ENCODE data around the gene DDN.

- TF ChIP-seq SIN3A (IDR thresholded peaks at IDR 0.05; ENCODE audit: borderline replicate concordance, low read depth, low read length) (no peak), CTCF (IDR thresholded peaks at IDR 0.05) (no peak), YY1 (IDR thresholded peaks at IDR 0.05; ENCODE audit: low read depth) (no peak), TCF12 (IDR thresholded peaks at IDR 0.05) (no peak), EZH2phosphoT487 (IDR thresholded peaks at IDR 0.05; ENCODE audit: borderline replicate concordance, low read depth) (no peak), RAD21 (IDR thresholded peaks at IDR 0.05; ENCODE audit: low read length) (no peak), MAX (IDR thresholded peaks at IDR 0.05; ENCODE audit: low read depth) (no peak), TAF1 (IDR thresholded peaks at IDR 0.05; ENCODE audit: borderline replicate concordance, low read depth, low read length) (no peak), GATA2 (CRISPR knock-in tag; IDR thresholded peaks at IDR 0.05) (no peak), POLR2AphosphoS5 (IDR thresholded peaks at IDR 0.05; ENCODE audit: low read depth, low read length) (no peak)
- TF ChIP-seq, protein P1, sequence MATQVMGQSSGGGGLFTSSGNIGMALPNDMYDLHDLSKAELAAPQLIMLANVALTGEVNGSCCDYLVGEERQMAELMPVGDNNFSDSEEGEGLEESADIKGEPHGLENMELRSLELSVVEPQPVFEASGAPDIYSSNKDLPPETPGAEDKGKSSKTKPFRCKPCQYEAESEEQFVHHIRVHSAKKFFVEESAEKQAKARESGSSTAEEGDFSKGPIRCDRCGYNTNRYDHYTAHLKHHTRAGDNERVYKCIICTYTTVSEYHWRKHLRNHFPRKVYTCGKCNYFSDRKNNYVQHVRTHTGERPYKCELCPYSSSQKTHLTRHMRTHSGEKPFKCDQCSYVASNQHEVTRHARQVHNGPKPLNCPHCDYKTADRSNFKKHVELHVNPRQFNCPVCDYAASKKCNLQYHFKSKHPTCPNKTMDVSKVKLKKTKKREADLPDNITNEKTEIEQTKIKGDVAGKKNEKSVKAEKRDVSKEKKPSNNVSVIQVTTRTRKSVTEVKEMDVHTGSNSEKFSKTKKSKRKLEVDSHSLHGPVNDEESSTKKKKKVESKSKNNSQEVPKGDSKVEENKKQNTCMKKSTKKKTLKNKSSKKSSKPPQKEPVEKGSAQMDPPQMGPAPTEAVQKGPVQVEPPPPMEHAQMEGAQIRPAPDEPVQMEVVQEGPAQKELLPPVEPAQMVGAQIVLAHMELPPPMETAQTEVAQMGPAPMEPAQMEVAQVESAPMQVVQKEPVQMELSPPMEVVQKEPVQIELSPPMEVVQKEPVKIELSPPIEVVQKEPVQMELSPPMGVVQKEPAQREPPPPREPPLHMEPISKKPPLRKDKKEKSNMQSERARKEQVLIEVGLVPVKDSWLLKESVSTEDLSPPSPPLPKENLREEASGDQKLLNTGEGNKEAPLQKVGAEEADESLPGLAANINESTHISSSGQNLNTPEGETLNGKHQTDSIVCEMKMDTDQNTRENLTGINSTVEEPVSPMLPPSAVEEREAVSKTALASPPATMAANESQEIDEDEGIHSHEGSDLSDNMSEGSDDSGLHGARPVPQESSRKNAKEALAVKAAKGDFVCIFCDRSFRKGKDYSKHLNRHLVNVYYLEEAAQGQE (IDR thresholded peaks at IDR 0.05; ENCODE audit: low read depth, low read length): no peak
Measured at GRCh38 chr12:49031573-49032161, 32.5 kb upstream of the DDN start.
